Prostate gland (tissue), 2 donors: ENCODE measurements around the gene PIP4K2B.
"Not testable (repeated sequence)": the region's sequence is repeated elsewhere in the genome, so short reads cannot be mapped to it uniquely, and the experiment has no call there.

Source experiments
- CTCF ChIP-seq, 4 experiments: fragments of 200-600 bp in 2 of 4; fragments of 450-650 bp in 2 of 4; sonication (generic) in 2 of 4; IDR thresholded peaks; 1 replicate in 3 of 4; 2 replicates in 1 of 4; pipeline ENCODE4 v1.5.1; 2016 to 2019; ENCODE audit warnings: antibody characterized with exemption in 4 of 4, mild to moderate bottlenecking in 2 of 4, moderate library complexity in 2 of 4
- POLR2A ChIP-seq: fragments of 450-650 bp; IDR thresholded peaks from one replicate; pipeline ENCODE4 v1.6.1; 2016; ENCODE audit warnings: antibody characterized with exemption, mild to moderate bottlenecking

GRCh38 chr17:38787999-38788398 is 11.4 kb downstream of the PIP4K2B start:
- not testable (repeated sequence) for TF ChIP-seq CTCF (IDR thresholded peaks at IDR 0.05); POLR2A
